ENCODE data around the gene SNX9.
"Not testable (repeated sequence)": the region's sequence is repeated elsewhere in the genome, so short reads cannot be mapped to it uniquely, and the experiment has no call there.

Gene SNX9

DNA sequence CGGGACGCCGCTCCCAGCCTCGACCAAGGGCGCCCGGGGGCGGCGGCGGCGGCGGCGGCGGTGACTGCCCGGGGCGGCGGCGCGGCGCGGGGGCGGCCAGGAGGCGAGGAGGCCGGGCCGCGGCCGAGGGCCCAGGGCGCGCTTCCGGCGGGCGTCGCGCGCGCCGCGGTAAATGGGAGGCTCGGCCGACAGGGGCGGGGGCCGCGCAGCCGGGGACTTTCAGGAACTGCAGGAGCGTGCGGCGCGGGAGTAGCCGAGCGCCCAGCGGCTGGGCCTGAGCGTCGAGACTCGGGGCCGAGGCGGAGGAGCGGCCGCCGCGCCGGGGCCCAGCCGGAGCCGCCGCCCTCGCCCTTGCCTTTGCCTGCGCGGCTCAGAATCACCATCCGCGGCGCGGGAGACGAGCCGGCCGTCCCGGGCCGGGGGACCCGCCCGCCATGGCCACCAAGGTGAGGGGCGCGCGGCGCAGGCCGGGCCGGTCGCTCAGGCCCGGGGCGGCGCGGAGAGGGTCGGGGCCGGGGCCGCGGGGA lies at the start of gene SNX9:
Gene SNX9, plus strand, starts transcription at position 246 of the 527 bp plus-strand sequence. Its CDS starts 189 bp downstream, at position 435.
- peak; percentile 56 for DNase-seq

DNA sequence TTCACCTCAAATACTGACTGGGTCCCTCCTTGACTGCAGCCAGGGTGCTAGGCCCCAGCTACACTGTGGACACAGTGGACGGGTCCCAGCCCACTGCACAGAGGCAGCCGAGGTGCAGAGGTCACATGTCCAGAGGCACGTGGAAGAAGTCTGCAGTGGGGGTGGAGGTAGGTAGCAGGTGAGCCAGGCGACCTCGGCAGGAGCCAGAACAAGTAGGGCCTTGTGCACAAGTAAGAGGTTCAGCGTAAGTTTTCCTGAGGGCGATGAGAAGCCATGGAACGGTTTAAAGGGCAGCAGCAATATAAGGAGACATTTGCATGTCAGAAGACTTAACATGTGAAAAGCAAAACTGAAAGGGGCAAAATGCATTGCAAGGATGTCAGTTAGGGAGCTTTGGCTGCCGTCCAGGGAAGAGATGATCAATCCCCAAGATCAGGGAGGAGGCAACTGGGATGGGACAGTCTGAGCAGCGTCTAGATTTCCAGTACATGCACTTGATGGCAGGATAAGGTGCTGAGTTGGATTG lies 49.7 kb upstream of the SNX9 start:
- no peak for DNase-seq

DNA sequence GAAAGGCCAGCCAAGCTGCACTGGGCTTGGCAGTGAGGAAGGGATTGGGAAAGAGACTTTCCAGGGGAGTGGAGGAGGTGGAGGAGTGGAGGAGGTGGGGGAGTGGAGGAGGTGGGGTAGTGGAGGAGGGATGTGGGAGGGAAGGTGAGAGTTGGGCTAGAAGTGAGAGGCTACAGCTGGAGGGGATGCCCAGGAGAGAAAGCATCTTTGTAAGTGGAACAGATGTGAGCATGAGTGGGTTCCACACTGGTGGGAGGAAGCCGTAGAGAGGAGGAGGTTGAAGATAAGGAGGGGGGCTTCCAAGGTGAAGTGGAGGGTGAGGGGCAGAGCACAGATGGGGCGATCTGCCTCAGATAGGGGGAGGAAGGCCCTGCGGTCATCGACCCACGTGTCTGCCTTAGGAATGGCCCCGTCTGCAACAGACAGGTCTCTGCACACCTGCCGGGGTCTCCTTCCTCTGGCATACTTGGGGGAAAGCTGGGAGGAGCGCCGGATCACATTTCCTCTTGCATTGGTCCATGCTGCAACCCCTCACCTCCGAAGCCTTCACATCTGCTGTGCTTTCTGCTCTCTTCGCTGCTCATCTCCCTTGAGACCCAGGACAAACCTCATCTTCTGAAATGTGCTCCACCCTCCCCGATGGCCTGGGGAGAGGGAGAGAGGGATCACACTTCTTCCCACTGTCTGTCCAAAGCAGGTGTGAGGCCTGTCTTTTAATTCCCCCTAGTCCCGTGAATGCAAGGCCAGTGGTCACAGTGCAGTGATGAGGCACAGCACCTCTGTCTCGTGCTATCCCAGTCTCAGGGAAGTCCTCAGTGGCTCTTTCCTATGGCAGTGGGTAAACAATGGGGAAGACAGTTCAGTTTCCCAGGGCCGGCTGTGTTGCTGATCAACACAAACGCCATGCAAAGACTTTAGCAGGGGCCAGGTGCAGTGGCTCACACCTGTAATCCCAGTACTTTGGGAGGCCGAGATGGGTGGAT lies 48.6 kb upstream of the SNX9 start:
- peak; percentile 9 for DNase-seq

DNA sequence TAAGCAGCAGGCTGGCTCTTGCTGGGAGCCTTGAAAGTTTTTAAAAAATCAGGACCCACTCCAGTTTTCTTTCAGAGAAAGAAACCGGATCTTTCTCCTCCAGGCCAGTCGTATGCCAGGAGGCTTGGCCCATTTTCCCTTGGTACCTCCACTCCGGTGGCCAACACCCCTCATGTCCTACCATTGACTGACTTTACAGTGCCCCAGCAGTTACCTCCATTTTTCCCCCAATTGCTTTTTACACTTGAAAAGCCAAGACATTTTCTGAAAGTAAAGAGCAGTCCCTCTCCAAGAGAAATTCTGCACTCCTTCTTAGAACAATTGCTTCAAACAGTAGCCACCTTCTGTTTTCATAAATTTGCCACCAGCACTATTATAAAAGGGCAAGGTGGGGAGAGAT lies 47.7 kb upstream of the SNX9 start:
- DNase-seq: no peak

DNA sequence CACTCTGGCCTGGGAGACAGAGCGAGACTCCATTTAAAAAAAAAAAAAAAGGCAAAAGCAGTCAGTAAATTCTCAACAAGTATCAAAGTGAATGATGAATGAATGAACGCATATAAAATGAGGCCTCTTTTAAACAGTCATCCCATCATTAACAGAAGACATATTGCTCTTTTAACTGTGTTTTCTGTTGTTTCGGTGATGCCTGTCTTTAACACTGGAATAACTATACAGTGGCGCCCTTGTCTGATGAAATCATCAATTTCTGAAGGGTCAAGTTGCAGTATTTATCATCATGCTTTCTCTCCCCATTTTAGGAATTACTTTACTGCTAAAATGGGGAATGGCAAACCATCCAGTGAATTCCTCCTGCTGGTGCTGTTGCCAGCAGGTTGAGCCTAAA lies 45.7 kb upstream of the SNX9 start:
- DNase-seq: no peak

DNA sequence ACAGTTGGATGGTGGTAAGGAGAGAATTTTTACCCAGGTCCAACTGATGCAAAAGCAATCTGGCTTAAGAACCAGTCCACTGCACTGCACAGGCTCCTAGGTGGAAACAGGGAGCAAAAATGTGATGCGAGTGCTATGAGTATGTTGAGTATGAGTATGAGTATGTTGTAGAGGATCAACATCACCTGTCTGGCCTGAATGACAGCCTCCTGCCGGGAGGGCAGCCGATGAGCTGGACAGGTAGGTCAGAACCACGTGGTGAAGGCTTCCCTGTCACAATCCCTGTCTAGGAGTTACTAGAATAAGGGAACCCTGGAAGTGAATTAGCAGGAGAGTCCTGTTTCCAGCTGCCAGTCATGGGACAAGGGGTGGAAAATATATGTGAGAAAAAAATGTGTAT lies 44.3 kb upstream of the SNX9 start:
- no peak for DNase-seq

DNA sequence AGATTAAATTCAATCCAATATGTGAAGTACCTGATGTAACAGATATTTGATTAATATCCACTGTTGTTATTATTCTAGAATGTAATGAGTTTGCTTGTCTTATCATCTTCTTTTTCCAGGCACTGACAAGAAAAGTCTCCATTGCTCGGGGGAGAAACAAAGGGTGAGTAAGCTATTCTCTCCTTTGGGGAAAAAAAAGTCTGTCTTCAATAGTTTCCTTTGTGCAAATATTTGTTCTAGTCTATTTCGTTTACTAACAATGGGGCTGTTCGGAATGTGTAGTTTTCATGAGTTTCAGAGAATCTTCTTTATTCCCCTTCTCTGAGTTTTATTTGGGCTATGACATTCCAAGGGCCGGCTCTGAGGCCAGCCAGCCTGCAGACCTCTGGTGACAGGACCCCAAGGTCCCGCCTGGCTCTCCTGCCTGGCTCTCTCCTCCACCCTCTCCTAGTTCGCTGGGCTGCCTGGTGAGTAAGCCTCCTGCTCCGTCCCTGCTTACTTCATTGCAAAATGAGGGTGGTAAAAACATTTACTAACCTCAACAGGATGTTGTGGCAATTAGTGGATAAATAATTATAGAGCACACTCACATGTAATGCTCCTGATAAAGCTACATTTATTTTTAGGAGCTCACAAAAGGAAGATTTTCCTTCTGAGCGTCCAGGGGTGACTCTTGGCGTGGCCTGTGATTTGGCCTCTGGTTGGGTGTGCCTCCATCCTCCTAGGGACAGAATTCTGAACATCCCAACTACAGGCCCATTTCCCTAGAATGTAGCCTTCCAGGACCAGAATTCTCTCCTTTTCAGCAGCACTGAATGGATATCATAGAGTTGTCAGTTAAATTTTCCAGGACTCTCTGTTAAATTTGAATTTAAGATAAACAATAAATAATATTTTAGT lies 43.1 kb upstream of the SNX9 start:
- DNase-seq: no peak

DNA sequence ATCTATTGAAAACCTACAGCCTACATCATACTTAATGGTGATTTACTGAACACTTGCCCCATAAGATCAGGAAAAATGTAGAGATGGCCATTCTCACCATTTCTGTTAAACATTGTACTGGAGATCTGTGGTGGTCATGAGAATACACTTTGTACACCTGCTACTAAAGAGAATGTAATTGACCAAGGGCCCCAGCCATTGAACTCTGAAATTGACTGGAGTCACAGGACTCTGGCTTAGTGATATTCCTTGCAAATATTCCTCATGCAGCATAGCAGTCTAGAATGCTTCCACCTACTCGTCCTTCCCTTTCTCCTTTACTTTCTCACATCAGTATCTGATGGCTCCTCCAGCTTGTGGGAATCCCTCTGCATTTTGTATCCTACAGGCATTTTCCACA lies 37.4 kb upstream of the SNX9 start:
- no peak for DNase-seq

DNA sequence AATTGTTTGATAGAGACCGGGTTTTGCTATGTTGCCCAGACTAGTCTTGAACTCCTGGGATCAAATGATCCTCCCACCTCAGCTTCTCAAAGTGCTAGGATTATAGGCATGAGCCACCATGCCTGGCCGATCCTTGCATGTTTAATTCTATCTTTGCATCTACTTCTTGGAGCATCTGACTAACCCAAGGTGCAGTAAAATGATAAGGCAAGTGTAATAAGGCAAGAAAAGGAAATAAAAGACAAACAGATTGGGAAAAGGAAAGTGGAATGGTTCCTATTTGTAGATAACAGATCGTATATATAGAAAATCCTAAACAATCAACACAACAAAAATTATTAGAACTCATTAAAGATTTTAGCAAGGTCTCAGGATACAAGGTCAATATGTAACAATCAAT lies 36.8 kb upstream of the SNX9 start:
- no peak for DNase-seq

DNA sequence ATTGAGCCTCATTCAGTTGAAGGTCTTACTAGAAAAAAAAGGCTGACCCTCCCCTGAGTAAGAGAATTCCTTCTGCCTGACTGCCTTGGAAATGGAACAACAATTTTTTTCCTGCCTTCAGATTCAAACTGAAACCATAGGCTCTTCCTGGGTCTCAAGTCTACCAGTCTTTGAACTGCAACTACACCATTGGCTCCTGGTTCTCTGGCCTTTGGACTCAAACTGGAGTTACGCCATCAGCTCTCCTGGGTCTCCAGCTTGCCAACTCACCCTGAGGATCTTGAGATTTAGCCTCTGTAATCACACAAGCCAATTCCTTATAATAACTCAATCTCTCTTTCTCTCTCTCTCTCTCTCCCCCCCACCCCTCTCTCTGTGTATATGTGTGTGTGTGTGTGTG lies 36.0 kb upstream of the SNX9 start:
- DNase-seq: no peak

DNA sequence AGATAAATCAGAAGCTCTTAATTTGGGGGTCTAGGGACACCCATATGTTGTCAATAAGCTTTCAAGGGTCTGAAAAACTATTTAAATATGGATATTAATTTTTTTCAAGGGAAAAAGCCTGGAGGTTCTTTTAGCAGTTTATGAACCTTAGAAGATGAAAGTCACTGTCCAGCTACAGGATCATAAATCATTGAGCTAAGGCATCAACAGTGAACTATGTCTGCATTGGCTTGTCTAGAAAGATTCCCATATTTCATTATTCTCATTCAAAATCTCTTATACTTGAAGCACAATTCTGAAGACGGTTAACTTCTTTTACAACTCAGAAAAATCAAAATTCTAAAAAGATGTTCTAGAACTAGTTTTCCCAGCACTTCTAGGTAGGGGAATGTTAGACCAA lies 34.9 kb upstream of the SNX9 start:
- no peak for DNase-seq

DNA sequence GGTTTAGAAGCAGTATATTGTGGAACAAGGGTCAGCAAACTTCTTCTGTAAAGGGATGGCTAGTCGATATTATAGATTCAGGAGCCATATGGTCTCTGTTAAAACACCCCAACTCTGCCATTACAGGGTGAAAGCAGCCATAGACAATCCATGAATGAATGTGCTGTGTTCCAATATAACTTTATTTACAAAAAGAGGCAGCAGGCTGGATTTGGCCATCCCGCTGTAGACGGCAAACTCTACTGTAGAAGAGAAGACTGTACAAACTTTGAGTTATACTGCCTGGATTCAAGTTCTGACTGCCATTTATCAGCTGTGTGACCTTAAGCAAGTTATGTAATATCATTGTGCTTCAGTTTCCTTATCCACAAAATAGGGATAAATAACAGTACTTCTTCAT lies 33.7 kb upstream of the SNX9 start:
- DNase-seq: no peak

DNA sequence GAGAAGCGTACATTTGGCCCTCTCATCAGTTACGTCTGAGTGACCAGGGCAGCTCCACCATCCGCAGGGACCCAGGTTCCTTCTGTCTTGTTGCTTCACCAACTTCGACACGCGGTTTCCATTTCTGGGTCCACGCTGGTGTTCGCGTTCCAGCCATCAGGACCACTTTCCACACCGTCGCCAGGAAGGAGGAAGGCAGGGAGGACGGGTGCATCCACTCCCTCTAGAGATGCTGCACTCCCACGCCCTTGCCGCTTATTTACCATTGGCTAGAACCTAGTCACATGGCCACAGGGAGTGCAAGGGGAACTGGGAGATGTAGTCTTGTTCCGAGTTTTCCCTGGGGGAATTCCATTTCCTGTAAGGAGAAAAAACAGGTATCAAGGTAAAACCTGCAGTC lies 33.2 kb upstream of the SNX9 start:
- no peak for DNase-seq

DNA sequence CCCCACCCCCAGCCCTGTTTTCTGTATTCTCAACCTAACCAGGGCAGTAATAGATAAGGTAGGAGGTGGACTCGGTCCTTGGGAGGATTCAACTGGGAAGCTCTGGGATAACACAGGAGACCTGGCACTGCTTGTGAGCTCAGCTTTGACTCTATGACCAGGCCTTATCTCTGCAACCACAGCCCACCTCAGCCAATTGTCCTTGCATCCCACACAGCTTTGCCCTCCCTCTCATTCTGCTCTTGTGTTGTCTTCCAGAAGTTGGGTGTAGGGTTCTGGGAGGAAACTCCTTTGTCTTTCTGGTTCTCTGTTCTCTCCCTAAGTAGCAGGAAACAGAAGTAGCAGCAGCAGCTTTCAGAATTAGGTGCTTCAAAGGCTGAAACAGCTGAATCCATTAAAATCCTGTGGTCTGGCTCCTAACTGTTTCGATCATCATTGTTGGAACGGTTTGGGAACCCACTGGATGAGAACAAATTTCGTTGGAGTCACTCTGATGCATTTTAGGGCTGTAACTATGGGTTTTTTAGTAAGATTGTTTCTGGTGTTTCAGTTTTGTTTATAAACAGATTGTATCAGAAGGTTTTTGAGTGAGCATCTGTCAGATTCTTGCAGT lies 32.4 kb upstream of the SNX9 start:
- no peak for DNase-seq

DNA sequence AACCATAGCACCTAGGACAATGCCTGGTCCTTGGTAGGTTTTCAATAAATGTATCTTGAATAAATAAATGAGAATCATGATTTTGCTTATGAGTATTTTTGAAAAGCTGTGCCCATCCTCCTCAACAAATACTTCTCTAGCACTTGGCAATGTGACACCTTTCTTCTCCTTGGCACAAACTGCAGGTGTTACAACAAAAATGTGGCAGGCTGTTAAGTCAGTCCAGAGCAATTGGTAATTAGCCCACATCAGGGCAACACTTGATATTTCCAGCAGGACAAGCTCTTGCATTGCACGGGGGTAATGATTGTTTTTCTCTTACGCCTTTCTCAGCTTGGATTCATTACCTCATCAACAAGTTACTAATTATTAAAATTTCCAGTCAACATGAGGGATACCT lies 31.6 kb upstream of the SNX9 start:
- no peak for DNase-seq

DNA sequence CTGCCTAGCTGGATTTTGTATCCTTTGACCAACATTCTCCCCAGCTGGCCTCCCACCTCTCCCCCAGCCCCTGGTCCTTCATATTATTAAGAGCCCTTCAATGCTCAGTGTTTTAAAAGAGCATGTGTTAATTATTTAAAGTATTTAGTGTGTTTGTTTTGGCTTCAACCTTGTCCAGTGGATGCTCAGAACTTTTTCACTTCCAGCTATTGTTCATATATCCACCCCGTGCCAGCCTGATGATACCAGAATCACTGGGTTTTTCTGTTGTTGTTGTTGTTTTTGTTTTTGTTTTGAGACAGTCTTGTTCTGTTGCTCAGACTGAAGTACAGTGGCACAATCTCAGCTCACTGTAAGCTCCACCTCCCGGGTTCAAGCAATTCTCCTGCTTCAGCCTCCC lies 30.4 kb upstream of the SNX9 start:
- DNase-seq: no peak

DNA sequence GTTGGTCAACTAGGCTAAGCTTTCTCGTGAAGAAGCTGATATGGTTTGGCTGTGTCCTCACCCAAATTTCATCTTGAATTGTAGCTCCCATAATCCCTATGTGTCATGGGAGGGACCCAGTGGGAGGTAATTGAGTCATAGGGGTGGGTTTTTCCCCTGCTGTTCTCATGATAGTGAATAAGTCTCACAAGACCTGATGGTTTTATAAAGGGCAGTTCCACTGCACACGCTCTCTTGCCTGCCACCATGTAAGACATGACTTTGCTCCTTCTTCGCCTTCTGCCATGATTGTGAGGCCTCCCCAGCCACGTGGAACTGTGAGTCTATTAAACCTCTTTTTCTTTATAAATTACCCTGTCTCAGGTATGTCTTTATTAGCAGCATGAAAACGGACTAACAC lies 29.0 kb upstream of the SNX9 start:
- not testable (repeated sequence) for DNase-seq

DNA sequence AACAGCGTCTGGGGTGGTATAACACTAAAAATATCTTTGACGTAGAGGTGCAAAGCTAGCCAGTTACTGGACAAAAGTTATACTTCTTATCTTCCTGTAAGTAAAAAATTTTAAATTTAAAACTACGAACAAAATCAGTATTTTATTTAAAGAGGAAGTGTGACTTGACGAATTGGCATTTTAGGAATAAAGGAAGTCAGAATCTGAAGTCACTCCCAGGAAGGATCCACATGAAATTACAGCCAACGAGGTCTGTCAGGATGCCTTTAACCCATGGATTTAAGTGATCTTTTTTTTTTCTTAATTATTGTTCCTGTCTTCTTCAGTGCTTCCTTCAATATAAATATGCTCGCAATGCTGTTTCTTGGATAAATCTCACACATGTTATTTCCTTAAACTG lies 27.2 kb upstream of the SNX9 start:
- DNase-seq: no peak

DNA sequence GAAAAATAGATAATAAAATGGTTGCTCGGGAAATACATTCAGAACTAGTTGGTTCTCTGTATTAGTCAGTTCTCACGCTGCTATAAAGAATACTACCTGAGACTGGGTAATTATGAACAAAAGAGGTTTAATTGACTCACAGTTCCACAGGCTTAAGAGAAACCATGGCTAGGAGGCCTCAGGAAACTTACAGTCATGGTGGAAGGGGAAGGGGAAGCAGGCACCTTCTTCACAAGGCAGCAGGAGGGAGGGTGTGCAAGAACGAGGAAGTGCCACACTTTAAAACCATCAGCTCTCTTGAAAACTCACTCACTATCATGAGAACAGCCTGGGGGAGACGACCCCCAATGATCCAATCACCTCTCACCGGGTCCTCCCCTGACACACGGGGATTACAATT lies 24.2 kb upstream of the SNX9 start:
- DNase-seq: no peak

DNA sequence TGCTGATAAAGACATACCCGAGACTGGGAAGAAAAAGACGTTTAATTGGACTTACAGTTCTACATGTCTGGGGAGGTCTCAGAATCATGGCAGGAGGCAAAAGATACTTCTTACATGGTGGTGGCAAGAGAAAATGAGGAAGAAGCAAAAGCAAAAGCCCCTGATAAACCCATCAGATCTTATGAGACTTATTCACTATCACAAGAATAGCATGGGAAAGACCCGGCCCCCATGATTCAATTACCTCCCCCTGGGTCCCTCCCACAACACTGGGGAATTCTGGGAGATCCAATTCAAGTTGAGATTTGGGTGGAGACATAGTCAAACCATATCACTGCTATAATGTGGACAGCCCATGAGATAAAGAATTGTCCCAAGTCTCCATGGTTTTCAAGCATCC lies 23.5 kb upstream of the SNX9 start:
- DNase-seq: not testable (repeated sequence)

DNA sequence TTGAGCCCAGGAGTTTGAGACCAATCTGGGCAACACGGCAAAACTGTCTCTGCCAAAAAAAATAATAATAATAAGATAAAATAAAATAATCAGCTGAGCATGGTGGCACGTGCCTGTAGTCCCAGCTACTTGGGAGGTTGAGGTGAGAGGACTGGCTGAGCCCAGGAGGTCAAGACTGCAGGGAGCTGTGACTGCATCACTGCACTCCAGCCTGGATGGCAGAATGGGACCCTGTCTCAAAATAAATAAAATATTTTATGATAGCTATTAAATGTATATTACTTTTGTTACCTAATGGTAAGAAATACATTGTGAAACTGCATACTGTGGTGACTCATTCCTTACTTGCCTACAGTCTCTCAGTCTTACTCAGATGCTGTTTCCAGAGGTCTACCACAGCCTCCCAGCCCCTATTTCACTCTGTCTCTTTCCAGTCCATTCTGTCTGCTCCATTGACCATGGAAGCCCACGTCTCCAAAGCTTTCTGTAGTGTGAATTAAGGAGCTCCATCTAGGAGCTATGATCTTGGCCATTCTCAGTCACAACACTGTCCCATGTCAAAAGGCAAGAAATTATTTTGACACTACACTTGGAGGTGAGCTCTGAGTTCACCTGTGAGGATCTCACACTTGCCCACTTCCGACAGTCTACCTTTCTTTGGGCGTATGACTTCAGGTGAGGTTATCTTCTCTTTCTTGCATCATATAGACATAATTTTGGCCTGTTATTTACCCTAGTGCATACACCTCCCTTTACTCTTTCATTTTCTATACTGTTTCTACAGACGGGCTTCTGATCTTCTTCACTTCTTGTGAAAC lies 22.4 kb upstream of the SNX9 start:
- no peak for DNase-seq

Data from retina (tissue), 1 donor.